Muscle layer of colon (tissue), 2 donors: ENCODE measurements around the gene FCF1.

Experiments
- H3K27ac ChIP-seq: one replicate; pipeline ENCODE4 v1.7.0; 2013; ENCODE audit warnings: low read depth, mild to moderate bottlenecking, low read length, moderate library complexity
- H3K27me3 ChIP-seq, 2 donors: one replicate each; pipeline ENCODE4 v1.7.0; 2013; ENCODE audit warnings: low read length in 2 of 2, mild to moderate bottlenecking in 2 of 2; ENCODE audit not compliant: insufficient read depth in 2 of 2, control insufficient read depth in 1 of 2
- H3K36me3 ChIP-seq: one replicate; pipeline ENCODE4 v1.7.0; 2013; ENCODE audit warnings: mild to moderate bottlenecking, low read length; ENCODE audit not compliant: insufficient read depth
- H3K4me1 ChIP-seq: one replicate; pipeline ENCODE4 v1.7.0; 2013; ENCODE audit warnings: mild to moderate bottlenecking, low read length; ENCODE audit not compliant: insufficient read depth
- H3K4me3 ChIP-seq, 2 donors: one replicate each; pipeline ENCODE4 v1.7.0; 2013; ENCODE audit warnings: low read length in 2 of 2, low read depth in 1 of 2, mild to moderate bottlenecking in 1 of 2, moderate library complexity in 1 of 2
- H3K9ac ChIP-seq: one replicate; pipeline ENCODE4 v1.7.0; 2013; ENCODE audit warnings: low read length
- H3K9me3 ChIP-seq: one replicate; pipeline ENCODE4 v1.7.0; 2013; ENCODE audit warnings: mild to moderate bottlenecking, low read length
- donor health status: abdominal sarcoma.
- donor health status: Adenocarcinoma of cecum.

Gene FCF1

DNA sequence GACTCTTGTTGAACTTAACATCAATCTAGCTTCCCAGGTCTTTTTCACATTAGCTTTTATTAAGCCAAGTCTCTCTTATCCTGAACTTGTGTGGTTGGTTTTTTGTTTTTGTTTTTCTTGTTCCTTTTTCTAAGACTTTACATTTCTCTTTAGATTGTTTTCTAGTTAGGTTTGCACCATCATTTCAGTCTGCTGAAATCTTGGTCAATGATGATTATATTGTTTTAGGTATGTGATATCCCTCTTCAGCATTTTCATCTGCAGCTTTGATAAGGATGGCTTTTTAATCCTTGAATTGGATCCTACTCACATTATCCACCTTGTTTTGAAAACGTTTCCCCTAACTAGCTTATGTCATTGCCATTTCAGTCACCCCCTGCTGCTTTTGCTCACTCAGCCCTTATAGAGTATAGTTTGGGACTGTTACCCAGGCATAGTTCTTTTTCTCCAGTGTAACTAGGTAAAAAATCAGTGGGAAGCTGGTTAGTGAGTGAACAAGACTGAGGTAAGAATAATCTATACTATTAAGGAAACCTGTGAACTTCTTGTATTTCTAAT, 72.2 kb downstream of the FCF1 start:
- Histone ChIP-seq H3K36me3 (peaks cover 44% of the 10 kb centered on the region), H3K27me3 (no peaks in the 10 kb centered on the region), H3K4me3 (no peak overlapping the region), H3K27ac (no peak overlapping the region), H3K9me3 (no peaks in the 10 kb centered on the region), H3K4me1 (no peaks in the 10 kb centered on the region), H3K9ac (no peak overlapping the region)

- H3K27ac ChIP-seq, result no peak overlapping the region
- no peaks in the 10 kb centered on the region for H3K9me3 ChIP-seq
- H3K27me3 ChIP-seq, result no peaks in the 10 kb centered on the region
- H3K36me3 ChIP-seq, result peaks cover 27% of the 10 kb centered on the region
- no peak overlapping the region for H3K4me3 ChIP-seq
- no peak overlapping the region for H3K9ac ChIP-seq
- H3K4me1 ChIP-seq, result no peaks in the 10 kb centered on the region
Observed at GRCh38 chr14:74786796-74787315, 73.9 kb downstream of the FCF1 start.
